Measurements from ENCODE around the gene SEPTIN10.
"Not testable (repeated sequence)": the region's sequence is repeated elsewhere in the genome, so short reads cannot be mapped to it uniquely, and the experiment has no call there.

Gene SEPTIN10

GRCh38 chr2:109601783-109602182 is 12.0 kb downstream of the SEPTIN10 start:
- no peak for DNase-seq (ENCODE audit: low read depth)

- DNase-seq (ENCODE audit: low read depth): no peak
Measured at GRCh38 chr2:109597283-109597682, 16.5 kb downstream of the SEPTIN10 start.

- DNase-seq (ENCODE audit: low read depth): no peak
Measured at GRCh38 chr2:109595644-109596043, 18.1 kb downstream of the SEPTIN10 start.

- DNase-seq (ENCODE audit: low read depth): no peak
Measured at GRCh38 chr2:109594246-109594885, 19.4 kb downstream of the SEPTIN10 start.

GRCh38 chr2:109592905-109593304 is 20.9 kb downstream of the SEPTIN10 start:
- DNase-seq (ENCODE audit: low read depth): no peak

GRCh38 chr2:109591206-109591605 is 22.6 kb downstream of the SEPTIN10 start:
- DNase-seq (ENCODE audit: low read depth): no peak

GRCh38 chr2:109586687-109587086 is 27.1 kb downstream of the SEPTIN10 start:
- DNase-seq (ENCODE audit: low read depth): no peak

- DNase-seq (ENCODE audit: low read depth): no peak
Measured at GRCh38 chr2:109582928-109583895, 30.6 kb downstream of the SEPTIN10 start.

- DNase-seq (ENCODE audit: low read depth): not testable (repeated sequence)
Measured at GRCh38 chr2:109577630-109578029, 36.1 kb downstream of the SEPTIN10 start.

GRCh38 chr2:109575373-109575772 is 38.4 kb downstream of the SEPTIN10 start:
- DNase-seq (ENCODE audit: low read depth): no peak

- no peak for DNase-seq (ENCODE audit: low read depth)
Measured at GRCh38 chr2:109563980-109564550, 49.7 kb downstream of the SEPTIN10 start.

- DNase-seq (ENCODE audit: low read depth): no peak
Measured at GRCh38 chr2:109563288-109563687, 50.5 kb downstream of the SEPTIN10 start.

- no peak for DNase-seq (ENCODE audit: low read depth)
Measured at GRCh38 chr2:109562421-109562820, 51.3 kb downstream of the SEPTIN10 start.

GRCh38 chr2:109560265-109560664 is 53.5 kb downstream of the SEPTIN10 start:
- DNase-seq (ENCODE audit: low read depth): no peak

GRCh38 chr2:109558076-109558882 is 55.5 kb downstream of the SEPTIN10 start:
- DNase-seq (ENCODE audit: low read depth): no peak

GRCh38 chr2:109557309-109557708 is 56.5 kb downstream of the SEPTIN10 start:
- no peak for DNase-seq (ENCODE audit: low read depth)

- DNase-seq (ENCODE audit: low read depth): no peak
Measured at GRCh38 chr2:109555346-109555900, 58.3 kb downstream of the SEPTIN10 start.

GRCh38 chr2:109554758-109555157 is 59.0 kb downstream of the SEPTIN10 start:
- no peak for DNase-seq (ENCODE audit: low read depth)

GRCh38 chr2:109549016-109549590 is 64.7 kb downstream of the SEPTIN10 start:
- no peak for DNase-seq (ENCODE audit: low read depth)

GRCh38 chr2:109547280-109547679 is 66.5 kb downstream of the SEPTIN10 start:
- DNase-seq (ENCODE audit: low read depth): no peak
